Mesenchymal stem cell (in vitro differentiated cells and primary cell): ENCODE results near the gene AVPR2.

Experiments used
- DNase-seq: peaks from one replicate; pipeline ENCODE4 v3.0.0-alpha.2; 2013
- H2AFZ ChIP-seq: one replicate; pipeline ENCODE4 v1.6.1; 2013; ENCODE audit warnings: low read depth, mild to moderate bottlenecking, control low read depth, inconsistent platforms, low read length, moderate library complexity
- H2AK5ac ChIP-seq: 2 replicates; pipeline ENCODE4 v1.6.1; 2013; ENCODE audit warnings: low read length, moderate library complexity, mild to moderate bottlenecking, inconsistent platforms; ENCODE audit not compliant: severe bottlenecking
- H2BK120ac ChIP-seq: one replicate; pipeline ENCODE4 v1.6.1; 2013; ENCODE audit warnings: low read depth, mild to moderate bottlenecking, inconsistent platforms, low read length, moderate library complexity
- H2BK12ac ChIP-seq, 2 experiments: one replicate each; pipeline ENCODE4 v1.6.1; 2013; ENCODE audit warnings: inconsistent platforms in 2 of 2, low read length in 2 of 2, mild to moderate bottlenecking in 2 of 2, moderate library complexity in 2 of 2, control low read depth in 1 of 2
- H2BK15ac ChIP-seq: one replicate; pipeline ENCODE4 v1.6.1; 2013; ENCODE audit warnings: mild to moderate bottlenecking, low read depth, inconsistent platforms; ENCODE audit not compliant: poor library complexity, severe bottlenecking
- H2BK5ac ChIP-seq: 2 replicates; pipeline ENCODE4 v1.6.1; 2013; ENCODE audit warnings: low read depth, mild to moderate bottlenecking, low read length, control low read depth, inconsistent platforms; ENCODE audit not compliant: poor library complexity, severe bottlenecking
- H3K14ac ChIP-seq, 2 experiments: one replicate each; pipeline ENCODE4 v1.6.1; 2013; ENCODE audit warnings: inconsistent platforms in 2 of 2, low read length in 2 of 2, control low read depth in 1 of 2, mild to moderate bottlenecking in 1 of 2, moderate library complexity in 1 of 2
- H3K18ac ChIP-seq, 2 experiments: one replicate each; pipeline ENCODE4 v1.6.1; 2013; ENCODE audit warnings: inconsistent platforms in 2 of 2, low read length in 2 of 2, control low read depth in 1 of 2, low read depth in 1 of 2, mild to moderate bottlenecking in 1 of 2
- H3K23ac ChIP-seq, 2 experiments: one replicate each; pipeline ENCODE4 v1.6.1; 2013; ENCODE audit warnings: inconsistent platforms in 2 of 2, low read length in 2 of 2, mild to moderate bottlenecking in 2 of 2, moderate library complexity in 2 of 2, control low read depth in 1 of 2
- H3K27ac ChIP-seq: 2 replicates; pipeline ENCODE4 v1.5.1; 2013; ENCODE audit warnings: mild to moderate bottlenecking, moderate library complexity, low read length, control low read depth, inconsistent platforms; ENCODE audit not compliant: poor library complexity, severe bottlenecking
- H3K27me3 ChIP-seq, 2 experiments: 2 replicates each; pipeline versions ENCODE4 v1.6.1 to v1.7.0; 2013; ENCODE audit warnings: low read length in 2 of 2, mild to moderate bottlenecking in 2 of 2, moderate library complexity in 2 of 2, control low read depth in 1 of 2, inconsistent platforms in 1 of 2; ENCODE audit not compliant: control insufficient read depth in 1 of 2, insufficient read depth in 1 of 2
- H3K36me3 ChIP-seq, 2 experiments: 2 replicates each; pipeline versions ENCODE4 v1.6.1 to v1.7.0; 2013; ENCODE audit warnings: low read length in 2 of 2, control low read depth in 1 of 2, inconsistent platforms in 1 of 2, low read depth in 1 of 2, mild to moderate bottlenecking in 1 of 2; ENCODE audit not compliant: insufficient read depth in 2 of 2, control insufficient read depth in 1 of 2
- H3K4ac ChIP-seq, 2 experiments: one replicate each; pipeline ENCODE4 v1.6.1; 2013; ENCODE audit warnings: inconsistent platforms in 2 of 2, low read length in 2 of 2, mild to moderate bottlenecking in 2 of 2, moderate library complexity in 2 of 2, control low read depth in 1 of 2, low read depth in 1 of 2
- H3K4me1 ChIP-seq: 2 replicates; pipeline ENCODE4 v1.6.1; 2013; ENCODE audit warnings: low read depth, low read length, control low read depth; ENCODE audit not compliant: control insufficient read depth, insufficient read depth
- H3K4me2 ChIP-seq: 2 replicates; pipeline ENCODE4 v1.6.1; 2013; ENCODE audit warnings: low read length, mild to moderate bottlenecking, inconsistent platforms; ENCODE audit not compliant: poor library complexity, severe bottlenecking
- H3K4me3 ChIP-seq, 2 experiments: 2 replicates each; pipeline versions ENCODE4 v1.5.1 to v1.7.0; 2013; ENCODE audit warnings: low read length in 2 of 2, mild to moderate bottlenecking in 2 of 2, control low read depth in 1 of 2, low read depth in 1 of 2; ENCODE audit not compliant: insufficient read depth in 1 of 2
- H3K79me1 ChIP-seq: replicated peaks from 2 replicates; pipeline ENCODE4 v1.6.1; 2013; ENCODE audit warnings: mild to moderate bottlenecking, control low read depth, low read length, inconsistent platforms; ENCODE audit not compliant: poor library complexity, severe bottlenecking
- H3K9ac ChIP-seq: 2 replicates; pipeline ENCODE4 v1.7.0; 2013; ENCODE audit warnings: mild to moderate bottlenecking, low read length, moderate library complexity
- H3K9me3 ChIP-seq: 2 replicates; pipeline ENCODE4 v1.7.0; 2013; ENCODE audit warnings: mild to moderate bottlenecking, low read length; ENCODE audit not compliant: control insufficient read depth
- H4K8ac ChIP-seq: one replicate; pipeline ENCODE4 v1.6.1; 2013; ENCODE audit warnings: inconsistent platforms, mild to moderate bottlenecking, low read length, moderate library complexity
- H4K91ac ChIP-seq: one replicate; pipeline ENCODE4 v1.6.1; 2013; ENCODE audit warnings: mild to moderate bottlenecking, low read length, inconsistent platforms
- WGBS: methylation state at CpG from one replicate; pipeline ENCODE4 v1.1.7; 2013; ENCODE audit warnings: mixed read lengths; 5-methylcytosine and 5-hydroxymethylcytosine counted together

The AVPR2 gene

DNA sequence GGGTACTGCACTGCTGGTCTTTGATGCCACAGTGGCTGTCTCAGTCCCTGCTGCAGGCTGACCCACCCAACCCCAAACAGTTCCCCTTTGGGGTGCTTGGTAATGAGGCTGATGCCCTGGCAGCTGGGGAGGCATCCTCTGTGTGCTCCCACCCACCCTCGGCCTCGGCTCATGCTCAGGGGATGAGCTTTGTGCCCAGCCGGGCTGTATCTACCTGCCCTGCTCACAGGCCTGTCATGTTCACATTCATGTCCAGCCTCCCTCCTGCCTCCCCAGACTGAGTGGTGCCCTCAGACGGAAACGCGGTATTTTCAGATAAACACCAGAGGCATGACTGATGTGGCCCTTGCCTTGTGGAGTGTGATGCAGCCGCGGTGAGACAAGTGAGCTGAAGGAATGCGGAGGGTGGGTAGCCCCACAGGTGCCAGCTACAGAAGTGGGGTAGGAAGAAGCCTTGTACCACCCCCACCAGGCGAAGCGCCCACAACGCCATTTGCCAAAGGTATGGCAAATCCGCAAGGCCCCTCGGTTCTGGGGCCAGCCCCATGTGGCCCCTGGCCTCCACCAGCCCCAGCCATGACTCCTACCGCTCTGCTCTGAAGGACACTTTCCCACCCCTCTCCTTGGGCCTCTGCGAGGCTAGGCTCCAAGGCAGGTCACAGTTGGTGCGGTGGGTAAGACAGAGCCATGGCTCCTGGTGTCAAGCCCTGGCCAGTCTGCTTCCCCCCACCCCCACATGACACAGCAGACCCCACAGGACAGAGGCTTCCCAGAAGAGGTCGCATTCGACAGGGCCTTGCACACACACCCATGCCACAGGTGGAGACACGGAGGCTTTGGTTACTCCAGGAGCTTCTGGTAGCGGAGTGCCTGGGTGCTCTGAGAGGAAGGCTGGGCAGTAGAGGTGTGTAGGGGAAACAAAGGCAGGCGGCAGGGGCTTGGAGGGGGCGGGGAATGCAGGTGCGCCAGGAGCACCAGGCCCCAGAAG, 41.8 kb downstream of the AVPR2 start:
- H3K27me3 ChIP-seq = peaks cover 0 to 3% of the 10 kb centered on the region in 2 experiments
- no peak overlapping the region for H3K18ac ChIP-seq
- H4K91ac ChIP-seq = no peak overlapping the region
- H3K4me3 ChIP-seq = no peak overlapping the region
- no peak overlapping the region for H2BK5ac ChIP-seq
- H2AFZ ChIP-seq = no peak overlapping the region
- 96% methylated on average over 20 of the region's 24 CpGs for WGBS
- no peak overlapping the region for H2BK15ac ChIP-seq
- no peaks in the 10 kb centered on the region for H3K9me3 ChIP-seq
- peak overlapping the region; percentile 28 for H4K8ac ChIP-seq
- H3K4me2 ChIP-seq = no peak overlapping the region
- no peak overlapping the region for H3K9ac ChIP-seq
- peak overlapping the region in 1 of 2 experiments; percentile 63 for H2BK12ac ChIP-seq
- H3K36me3 ChIP-seq = peaks cover 34 to 46% of the 10 kb centered on the region in 2 experiments
- peaks cover 28% of the 10 kb centered on the region for H3K4me1 ChIP-seq
- H3K23ac ChIP-seq = no peak overlapping the region
- H3K27ac ChIP-seq = no peak overlapping the region
- H3K14ac ChIP-seq = no peak overlapping the region
- H2AK5ac ChIP-seq = no peak overlapping the region
- peaks cover 5% of the 10 kb centered on the region for H3K79me1 ChIP-seq
- no peak overlapping the region for H3K4ac ChIP-seq
- no peak for DNase-seq
- no peak overlapping the region for H2BK120ac ChIP-seq

DNA sequence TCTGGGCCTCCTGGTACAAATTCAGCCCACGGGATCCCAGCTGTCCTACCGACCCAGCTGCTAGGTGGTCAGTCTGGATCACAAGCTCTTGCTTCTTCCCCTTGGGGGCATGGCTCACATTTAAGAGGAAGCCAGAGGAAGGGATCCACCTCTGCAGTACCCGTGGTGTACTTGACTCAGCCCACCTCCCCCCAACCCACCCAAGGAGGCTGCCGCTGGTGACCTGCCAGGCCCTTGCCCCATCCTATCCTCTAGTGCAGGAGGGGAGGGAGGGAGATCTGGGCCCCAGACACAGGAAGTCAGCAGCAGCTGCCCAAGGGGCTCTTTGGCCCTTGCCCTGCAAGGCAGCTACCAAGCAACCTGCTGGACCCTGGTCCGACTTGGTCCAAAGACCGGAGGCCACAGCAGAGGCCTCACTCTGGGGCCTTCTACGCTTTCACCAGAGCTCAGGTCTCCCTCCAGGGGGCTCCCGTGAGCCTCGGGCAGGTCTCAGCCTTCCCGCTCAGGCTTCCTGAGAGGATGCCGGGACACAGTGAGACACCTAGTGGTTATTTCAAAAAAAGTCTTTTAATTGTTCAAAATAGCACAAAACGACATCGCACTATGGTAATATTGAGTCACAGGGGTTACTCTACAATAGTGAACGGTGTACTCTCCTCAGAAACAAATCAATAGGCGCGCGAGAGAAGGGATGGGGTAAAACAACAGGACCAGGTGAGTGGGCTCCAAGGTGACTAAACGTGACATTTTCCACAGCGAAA, 42.7 kb downstream of the AVPR2 start:
- peak; percentile 82 for DNase-seq
- peaks cover 26% of the 10 kb centered on the region for H3K4me1 ChIP-seq
- 53% methylated on average over 7 of the region's 19 CpGs for WGBS
- no peak overlapping the region for H2BK120ac ChIP-seq
- no peak overlapping the region for H3K4me3 ChIP-seq
- H4K8ac ChIP-seq = no peak overlapping the region
- peaks cover 44 to 55% of the 10 kb centered on the region in 2 experiments for H3K36me3 ChIP-seq
- H3K4ac ChIP-seq = no peak overlapping the region
- no peak overlapping the region for H2BK12ac ChIP-seq
- no peak overlapping the region for H3K14ac ChIP-seq
- H2BK5ac ChIP-seq = no peak overlapping the region
- no peaks in the 10 kb centered on the region for H3K9me3 ChIP-seq
- H2AFZ ChIP-seq = no peak overlapping the region
- no peak overlapping the region for H3K4me2 ChIP-seq
- peaks cover 0 to 3% of the 10 kb centered on the region in 2 experiments for H3K27me3 ChIP-seq
- peak overlapping the region; percentile 30 to 33 for H3K18ac ChIP-seq
- no peak overlapping the region for H2BK15ac ChIP-seq
- H3K23ac ChIP-seq = no peak overlapping the region
- peak overlapping the region; percentile 27 for H4K91ac ChIP-seq
- no peak overlapping the region for H3K27ac ChIP-seq
- H3K9ac ChIP-seq = peak overlapping the region; percentile 11
- no peak overlapping the region for H2AK5ac ChIP-seq
- peaks cover 12% of the 10 kb centered on the region for H3K79me1 ChIP-seq

DNA sequence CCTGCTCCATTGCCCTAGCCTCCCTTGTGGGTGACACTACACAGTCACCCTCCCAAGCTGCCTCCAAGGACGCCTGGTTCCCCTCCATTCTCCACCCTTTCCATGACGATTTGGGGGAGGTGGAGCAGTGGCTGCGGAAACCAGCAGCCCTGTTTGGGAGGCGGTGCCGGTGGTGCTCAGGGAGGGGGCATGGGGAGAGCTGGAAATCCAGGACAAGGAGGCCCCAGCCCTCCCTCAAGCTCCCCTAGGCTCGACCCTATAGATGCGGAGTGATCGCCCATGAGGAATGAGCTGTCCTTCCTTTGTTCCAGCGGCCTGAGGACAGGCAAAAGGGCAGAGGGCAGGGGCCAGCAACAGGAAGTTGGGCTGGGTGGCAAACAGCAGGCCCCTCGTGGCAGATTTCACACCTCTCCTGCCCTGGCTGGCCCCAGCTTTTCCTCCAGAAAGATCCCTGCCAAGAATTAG, 43.6 kb downstream of the AVPR2 start:
- no peak for DNase-seq
- WGBS = 9% methylated on average over 5 of the region's 10 CpGs
- H2BK15ac ChIP-seq = no peak overlapping the region

More for the DNA sequence above, 43.6 kb downstream of the AVPR2 start:
- H2AK5ac ChIP-seq = no peak overlapping the region
- peaks cover 52 to 64% of the 10 kb centered on the region in 2 experiments for H3K36me3 ChIP-seq
- H3K79me1 ChIP-seq = peaks cover 21% of the 10 kb centered on the region
- H3K23ac ChIP-seq = no peak overlapping the region
- no peak overlapping the region for H3K4me2 ChIP-seq
- no peak overlapping the region for H3K4me3 ChIP-seq
- peaks cover 0 to 3% of the 10 kb centered on the region in 2 experiments for H3K27me3 ChIP-seq
- H3K14ac ChIP-seq = no peak overlapping the region
- H2BK5ac ChIP-seq = no peak overlapping the region
- H4K8ac ChIP-seq = peak overlapping the region; percentile 85
- no peak overlapping the region for H2BK120ac ChIP-seq
- peak overlapping the region in 1 of 2 experiments; percentile 51 for H3K4ac ChIP-seq
- peak overlapping the region; percentile 75 for H4K91ac ChIP-seq
- no peak overlapping the region for H3K9ac ChIP-seq
- H2BK12ac ChIP-seq = peak overlapping the region in 1 of 2 experiments; percentile 39
- peak overlapping the region; percentile 19 to 40 for H3K18ac ChIP-seq
- peaks cover 26% of the 10 kb centered on the region for H3K4me1 ChIP-seq
- no peak overlapping the region for H2AFZ ChIP-seq
- H3K9me3 ChIP-seq = no peaks in the 10 kb centered on the region
- peak overlapping the region; percentile 32 for H3K27ac ChIP-seq
